K562 (cell line): Measurements from ENCODE around the gene OTOP3. TPM values are rescaled to one million over a fixed set of nuclear protein-coding genes. Genes with fewer than 3 reads are reported as not detected.

Experiments
- ATAC-seq: fragments of 200-7000 bp; cut with Tn5 transposase; 3 replicates; pipeline ENCODE4 v1.9.1; 2020; ENCODE audit warnings: moderate library complexity
- BruUV-seq: library from RNA; stranded (reverse); fragments of 400-500 nt; replicated peaks from 2 replicates; lab custom pipeline; 2021; lab: Mats Ljungman, UMichigan
- CTCF ChIA-PET: fragments of 300-600 bp; formaldehyde crosslinking; extraction: SDS; loops from one replicate; lab custom pipeline; 2021; ENCODE audit warnings: low intra/inter-chr PET ratio; lab: Yijun Ruan, JAX
- POLR2A ChIA-PET: fragments of 300-600, 350-650 bp; sonication (Branson Sonifier 250); formaldehyde crosslinking; extraction: SDS; loops from one replicate; lab custom pipeline; 2021; ENCODE audit warnings: antibody characterized with exemption, inconsistent platforms; lab: Yijun Ruan, JAX
- DNase-seq, 4 experiments: peaks; one replicate each; pipeline versions ENCODE4 v3.0.0 to v3.0.0-alpha.2; 2011 to 2018; ENCODE audit warnings: low spot score in 3 of 4, mixed read lengths in 3 of 4; ENCODE audit errors: extremely low read depth in 1 of 4
- FAIRE-seq: peaks from 2 replicates; lab custom pipeline; 2011; peaks lifted over from hg19 to GRCh38; lab: Jason Lieb, UNC
- H2AFZ ChIP-seq: 2 replicates; pipeline ENCODE4 v1.6.0; 2011; ENCODE audit warnings: low read depth, low read length, control low read depth, inconsistent platforms
- H3K27ac ChIP-seq: fragments of 200-600 bp; 3 replicates; pipeline ENCODE4 v1.8.0; 2011; ENCODE audit warnings: low read depth, mild to moderate bottlenecking, control low read depth, inconsistent platforms, low read length, moderate library complexity, mixed read lengths; ENCODE audit errors: extremely low read depth
- H3K27me3 ChIP-seq, 2 experiments: fragments of 300-600 bp in 1 of 2; 2 replicates in 1 of 2; 3 replicates in 1 of 2; pipeline versions ENCODE4 v1.6.0 to v1.8.0; 2011; ENCODE audit warnings: inconsistent platforms in 2 of 2, low read length in 2 of 2, mild to moderate bottlenecking in 1 of 2, mixed read lengths in 1 of 2, moderate library complexity in 1 of 2; ENCODE audit not compliant: control insufficient read depth in 2 of 2, insufficient read depth in 2 of 2
- H3K36me3 ChIP-seq: fragments of 300-600 bp; 3 replicates; pipeline ENCODE4 v1.8.0; 2011; ENCODE audit warnings: mild to moderate bottlenecking, low read length, inconsistent platforms; ENCODE audit not compliant: control insufficient read depth, insufficient read depth
- H3K4me1 ChIP-seq, 2 experiments: fragments of 200-600 bp in 1 of 2; replicated peaks in 1 of 2; 2 replicates in 1 of 2; 3 replicates in 1 of 2; pipeline versions ENCODE4 v1.5.1 to v1.8.0; 2011; ENCODE audit warnings: inconsistent platforms in 2 of 2, low read length in 2 of 2, mild to moderate bottlenecking in 1 of 2, mixed read lengths in 1 of 2, moderate library complexity in 1 of 2; ENCODE audit not compliant: control insufficient read depth in 2 of 2, insufficient read depth in 2 of 2
- H3K4me2 ChIP-seq: 2 replicates; pipeline ENCODE4 v1.6.1; 2011; ENCODE audit warnings: low read length, control low read depth, inconsistent platforms, mixed read lengths; ENCODE audit not compliant: insufficient read depth
- H3K4me3 ChIP-seq: fragments of 200-600 bp; sonication (generic), shearing (Covaris generic); 2 replicates; pipeline ENCODE4 v1.5.1; 2016; ENCODE audit warnings: control low read depth, inconsistent platforms
- H3K79me2 ChIP-seq: fragments of 200-600 bp; 3 replicates; pipeline ENCODE4 v1.8.0; 2011; ENCODE audit warnings: low read length, inconsistent platforms; ENCODE audit not compliant: control insufficient read depth, insufficient read depth
- H3K9ac ChIP-seq, 2 experiments: 2 replicates each; pipeline versions ENCODE4 v1.6.0 to v1.6.1; 2011; ENCODE audit warnings: low read depth in 2 of 2, low read length in 2 of 2, control low read depth in 1 of 2, inconsistent platforms in 1 of 2, mild to moderate bottlenecking in 1 of 2, mixed read lengths in 1 of 2; ENCODE audit not compliant: insufficient read depth in 1 of 2
- H3K9me1 ChIP-seq: one replicate; pipeline ENCODE4 v1.6.0; 2011; ENCODE audit warnings: inconsistent platforms, mild to moderate bottlenecking, low read length, moderate library complexity; ENCODE audit not compliant: control insufficient read depth, insufficient read depth
- H3K9me3 ChIP-seq: replicated peaks from 2 replicates; pipeline ENCODE4 v1.5.1; 2011; ENCODE audit warnings: low read depth, low read length, inconsistent platforms; ENCODE audit not compliant: control insufficient read depth, insufficient read depth
- H4K20me1 ChIP-seq: replicated peaks from 2 replicates; pipeline ENCODE4 v1.6.1; 2011; ENCODE audit warnings: low read length, inconsistent platforms, mixed read lengths; ENCODE audit not compliant: control insufficient read depth, insufficient read depth
- CBX1 ChIP-seq: sonication (generic); IDR thresholded peaks from 2 replicates; pipeline ENCODE4 v1.6.1; 2016; ENCODE audit warnings: antibody characterized with exemption, low read depth, mild to moderate bottlenecking
- E2F1 ChIP-seq: sonication (generic); formaldehyde crosslinking; IDR thresholded peaks from 2 replicates; pipeline ENCODE4 v1.8.1; 2023; ENCODE audit warnings: mild to moderate bottlenecking, missing genetic modification reagents, moderate library complexity
- EZH2 ChIP-seq: IDR thresholded peaks from 2 replicates; pipeline ENCODE4 v1.6.1; 2012; ENCODE audit warnings: low read depth, mild to moderate bottlenecking, inconsistent platforms, low read length, borderline replicate concordance
- HDAC1 ChIP-seq, 2 experiments: fragments of 450-650 bp; IDR thresholded peaks; 2 replicates each; pipeline ENCODE4 v1.6.1; 2016 to 2017; ENCODE audit warnings: inconsistent platforms in 1 of 2, mild to moderate bottlenecking in 1 of 2, moderate library complexity in 1 of 2
- HIVEP1 ChIP-seq: fragments of 250-450 bp; sonication (Bioruptor Pico); IDR thresholded peaks from 2 replicates; pipeline ENCODE4 v1.4.0; 2020; ENCODE audit warnings: mild to moderate bottlenecking
- MLLT1 ChIP-seq, 2 experiments: fragments of 450-650 bp; IDR thresholded peaks; 2 replicates each; pipeline ENCODE4 v1.6.1; 2016
- NONO ChIP-seq, 2 experiments: fragments of 200-400 bp in 1 of 2; fragments of 450-650 bp in 1 of 2; formaldehyde crosslinking in 1 of 2; IDR thresholded peaks; 2 replicates each; pipeline ENCODE4 v1.6.1; 2017; ENCODE audit warnings: low read depth in 2 of 2, mild to moderate bottlenecking in 2 of 2, moderate library complexity in 2 of 2, low read length in 1 of 2
- SIX5 ChIP-seq, 2 experiments: IDR thresholded peaks; 2 replicates each; pipeline ENCODE4 v1.6.1; 2011; ENCODE audit warnings: low read length in 2 of 2, borderline replicate concordance in 1 of 2, low read depth in 1 of 2, mild to moderate bottlenecking in 1 of 2, moderate library complexity in 1 of 2; ENCODE audit not compliant: insufficient read depth in 1 of 2
- SMAD1 ChIP-seq: fragments of 150-350 bp; IDR thresholded peaks from 2 replicates; pipeline ENCODE4 v1.6.1; 2014; ENCODE audit warnings: low read length, low read depth; ENCODE audit not compliant: partially characterized antibody
- SRSF7 ChIP-seq: fragments of 200-400 bp; formaldehyde crosslinking; optimal IDR thresholded peaks from 2 replicates; pipeline ENCODE3; 2017; ENCODE audit warnings: mild to moderate bottlenecking, low read depth, low read length
- YY1 ChIP-seq, 3 experiments: IDR thresholded peaks; 2 replicates each; pipeline ENCODE4 v1.6.1; 2011; ENCODE audit warnings: low read length in 2 of 3, mild to moderate bottlenecking in 2 of 3, moderate library complexity in 2 of 3, borderline replicate concordance in 1 of 3, control low read depth in 1 of 3, low read depth in 1 of 3; ENCODE audit not compliant: insufficient read depth in 3 of 3, insufficient replicate concordance in 2 of 3, control insufficient read depth in 1 of 3, insufficient read length in 1 of 3; ENCODE audit errors: extremely low read depth in 1 of 3
- ZKSCAN3 ChIP-seq: fragments of 250-450 bp; sonication (Bioruptor Pico); IDR thresholded peaks from 2 replicates; pipeline ENCODE4 v1.4.0; 2020
- ZNF511 ChIP-seq: sonication (generic); formaldehyde crosslinking; IDR thresholded peaks from 2 replicates; pipeline ENCODE4 v1.8.0; 2022; ENCODE audit warnings: mild to moderate bottlenecking, missing genetic modification reagents
- ZSCAN32 ChIP-seq: fragments of 450-650 bp; formaldehyde crosslinking; IDR thresholded peaks from 2 replicates; pipeline ENCODE4 v1.4.0; 2020; ENCODE audit warnings: mild to moderate bottlenecking, moderate library complexity
- WGBS: fragments of 100-300 bp; shearing (Covaris generic); methylation state at CpG from one replicate; pipeline ENCODE4 v1.1.6; 2016; ENCODE audit warnings: low coverage, mixed read lengths; ENCODE audit not compliant: insufficient coverage; ENCODE audit errors: missing lambda C conversion rate; 5-methylcytosine and 5-hydroxymethylcytosine counted together
- in situ Hi-C: fragments of 300-500 bp; cut with MboI; formaldehyde crosslinking; loops from 4 replicates; pipeline ENCODE4 v1.15.0; 2018; ENCODE audit warnings: inconsistent platforms, mixed read lengths
- intact Hi-C: fragments of 100-400 bp; cut with micrococcal nuclease; formaldehyde crosslinking; loops from 2 replicates; pipeline ENCODE4 v1.14.2; 2022
- polyA plus RNA-seq, 8 experiments: library from polyadenylated mRNA; depleted of rRNA in 4 of 8; stranded (reverse) in 5 of 8; unstranded in 3 of 8; fragments of >200 nt; fragmentation: Nextera tagmentation in 2 of 8; fragmentation: Illumina TruSeq in 1 of 8; extraction: Ambion mirVana in 2 of 8; extraction: Trizol in 1 of 8; gene quantifications; 2 replicates each; pipeline versions ENCODE4 v1.2.1 to v1.2.3, GENCODE V29; 2011 to 2014; ENCODE audit warnings: inconsistent platforms in 1 of 8, missing spikeins in 1 of 8
- total RNA-seq, 7 experiments: library from RNA; depleted of rRNA in 6 of 7; stranded (reverse); fragments of >200 nt in 6 of 7; fragmentation: Illumina TruSeq in 2 of 7; extraction: Trizol in 2 of 7; gene quantifications; 2 replicates each; pipeline versions ENCODE4 v1.2.1 to v1.2.3, GENCODE V29; 2011 to 2021; ENCODE audit warnings: low replicate concordance in 1 of 7
- TF ChIP-seq, protein P1 (sequence below): fragments of 250-450 bp; sonication (Bioruptor Pico); IDR thresholded peaks from 2 replicates; pipeline ENCODE4 v1.8.0; 2022; ENCODE audit warnings: moderate library complexity, mild to moderate bottlenecking, inconsistent platforms

Gene OTOP3
- total and polyA plus RNA-seq, 9 of the 15 experiments (the other 6 are each of a cell fraction or from before 2014, with no cell fraction given) = not detected

GRCh38 chr17:74935048-74935447 is 650 bp upstream of the OTOP3 start:
- in situ Hi-C loops = no loop called here
- H3K4me2 ChIP-seq = no peak overlapping the region
- CTCF ChIA-PET = no interaction called here
- peaks cover 6 to 18% of the 10 kb centered on the region in 2 experiments; a peak in 4 of 5 replicates for H3K27me3 ChIP-seq
- no peak overlapping the region for H3K9ac ChIP-seq
- no peak overlapping the region for H3K4me3 ChIP-seq
- H3K4me1 ChIP-seq = peaks cover 19 to 28% of the 10 kb centered on the region in 2 experiments; a peak in 4 of 5 replicates
- ATAC-seq (no peak), FAIRE-seq (no peak), DNase-seq (no peak)
- intact Hi-C loops = no loop called here
- no peaks in the 10 kb centered on the region for H3K9me1 ChIP-seq
- H3K9me3 ChIP-seq = no peaks in the 10 kb centered on the region
- no peak overlapping the region for H3K27ac ChIP-seq
- H3K36me3 ChIP-seq = no peaks in the 10 kb centered on the region
- TF ChIP-seq HIVEP1 (CRISPR knock-in tag) (no peak), CBX1 (no peak), YY1 (IDR thresholded peaks at IDR 0.05; ENCODE audit: borderline replicate concordance in 1 of 3, control insufficient read depth in 1 of 3, extremely low read depth in 1 of 3, insufficient read depth in 3 of 3, insufficient read length in 1 of 3, insufficient replicate concordance in 2 of 3, low read depth in 1 of 3, low read length in 2 of 3) (no peak), SMAD1 (no peak), MLLT1 (IDR thresholded peaks at IDR 0.05) (no peak), EZH2 (no peak), SIX5 (IDR thresholded peaks at IDR 0.05; ENCODE audit: borderline replicate concordance in 1 of 2, insufficient read depth in 1 of 2, low read depth in 1 of 2, low read length in 2 of 2) (no peak), ZKSCAN3 (no peak), NONO (IDR thresholded peaks at IDR 0.05; ENCODE audit: low read depth in 2 of 2, low read length in 1 of 2) (no peak), SRSF7 (no peak), ZNF511 (no peak), ZSCAN32 (CRISPR knock-in tag) (no peak), HDAC1 (IDR thresholded peaks at IDR 0.05) (no peak), E2F1 (CRISPR knock-in tag) (no peak)
- TF ChIP-seq, protein P1, sequence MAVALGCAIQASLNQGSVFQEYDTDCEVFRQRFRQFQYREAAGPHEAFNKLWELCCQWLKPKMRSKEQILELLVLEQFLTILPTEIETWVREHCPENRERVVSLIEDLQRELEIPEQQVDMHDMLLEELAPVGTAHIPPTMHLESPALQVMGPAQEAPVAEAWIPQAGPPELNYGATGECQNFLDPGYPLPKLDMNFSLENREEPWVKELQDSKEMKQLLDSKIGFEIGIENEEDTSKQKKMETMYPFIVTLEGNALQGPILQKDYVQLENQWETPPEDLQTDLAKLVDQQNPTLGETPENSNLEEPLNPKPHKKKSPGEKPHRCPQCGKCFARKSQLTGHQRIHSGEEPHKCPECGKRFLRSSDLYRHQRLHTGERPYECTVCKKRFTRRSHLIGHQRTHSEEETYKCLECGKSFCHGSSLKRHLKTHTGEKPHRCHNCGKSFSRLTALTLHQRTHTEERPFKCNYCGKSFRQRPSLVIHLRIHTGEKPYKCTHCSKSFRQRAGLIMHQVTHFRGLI (CRISPR knock-in tag) = no peak
- no peaks in the 10 kb centered on the region for H3K79me2 ChIP-seq
- 0 out of 2 replicates have a peak, but pooled peaks cover 4% of the 10 kb centered on the region for H4K20me1 ChIP-seq
- no TSS peak for BruUV-seq
- 34% methylated on average over 2 of the region's 3 CpGs for WGBS
- no peak overlapping the region for H2AFZ ChIP-seq
- POLR2A ChIA-PET = interaction anchor here (0.6 to 0.7 kb wide), 4 partner anchors 29 to 861 kb away, joined by 3 read pairs; no protein-coding TSS in a partner anchor
